Measurements from ENCODE around the gene EPB41L4B.

The EPB41L4B gene

DNA sequence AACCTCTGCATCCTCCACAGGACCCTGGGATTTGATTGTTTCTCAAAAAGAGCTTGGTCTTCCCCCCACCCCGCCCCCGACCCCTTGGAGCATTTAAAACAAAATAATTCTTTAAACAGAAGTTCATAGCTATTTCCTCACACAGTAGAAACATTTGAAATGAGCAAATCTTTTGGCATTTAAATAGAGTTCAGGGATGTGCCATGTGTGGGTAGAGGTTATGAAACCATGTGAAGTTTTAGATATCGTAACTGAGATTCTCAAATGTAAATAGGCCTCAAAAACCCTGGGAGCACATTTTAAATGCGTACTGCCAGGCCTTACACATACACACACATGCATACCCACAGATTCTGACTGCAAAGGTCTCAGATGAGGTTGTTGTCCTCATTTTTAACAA, 66.5 kb downstream of the EPB41L4B start:
- ChIA-PET CTCF (interaction anchor here (0.7 to 0.9 kb wide), 3 partner anchors 9 to 64 kb away, joined by 3 to 5 read pairs (median 5); no protein-coding TSS in a partner anchor), POLR2A (ENCODE audit: low non-redundant PET) (interaction anchor here (0.6 to 1.5 kb wide), 2 partner anchors 62 to 95 kb away, joined by 3 read pairs; no protein-coding TSS in a partner anchor)
- DNase-seq (ENCODE audit: low spot score): peak; percentile 47
- TF ChIP-seq, protein P1, sequence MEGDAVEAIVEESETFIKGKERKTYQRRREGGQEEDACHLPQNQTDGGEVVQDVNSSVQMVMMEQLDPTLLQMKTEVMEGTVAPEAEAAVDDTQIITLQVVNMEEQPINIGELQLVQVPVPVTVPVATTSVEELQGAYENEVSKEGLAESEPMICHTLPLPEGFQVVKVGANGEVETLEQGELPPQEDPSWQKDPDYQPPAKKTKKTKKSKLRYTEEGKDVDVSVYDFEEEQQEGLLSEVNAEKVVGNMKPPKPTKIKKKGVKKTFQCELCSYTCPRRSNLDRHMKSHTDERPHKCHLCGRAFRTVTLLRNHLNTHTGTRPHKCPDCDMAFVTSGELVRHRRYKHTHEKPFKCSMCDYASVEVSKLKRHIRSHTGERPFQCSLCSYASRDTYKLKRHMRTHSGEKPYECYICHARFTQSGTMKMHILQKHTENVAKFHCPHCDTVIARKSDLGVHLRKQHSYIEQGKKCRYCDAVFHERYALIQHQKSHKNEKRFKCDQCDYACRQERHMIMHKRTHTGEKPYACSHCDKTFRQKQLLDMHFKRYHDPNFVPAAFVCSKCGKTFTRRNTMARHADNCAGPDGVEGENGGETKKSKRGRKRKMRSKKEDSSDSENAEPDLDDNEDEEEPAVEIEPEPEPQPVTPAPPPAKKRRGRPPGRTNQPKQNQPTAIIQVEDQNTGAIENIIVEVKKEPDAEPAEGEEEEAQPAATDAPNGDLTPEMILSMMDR (conservative IDR thresholded peaks at IDR 0.05; ENCODE audit: low read depth): no peak
- peak overlapping the region; percentile 70 for H3K27ac ChIP-seq

GRCh38 chr9:109253637-109254284, 67.1 kb downstream of the EPB41L4B start:
- ChIA-PET CTCF (interaction anchor here (0.7 to 1.1 kb wide), 6 partner anchors 8 to 119 kb away, joined by 3 to 5 read pairs (median 4); no protein-coding TSS in a partner anchor), POLR2A (ENCODE audit: low non-redundant PET) (interaction anchor here (1.5 kb wide), 1 partner anchor 62 kb away, joined by 3 read pairs; no protein-coding TSS in a partner anchor)
- TF ChIP-seq, protein P1 (conservative IDR thresholded peaks at IDR 0.05; ENCODE audit: low read depth): no peak
- H3K27ac ChIP-seq: peak overlapping the region; percentile 70
- DNase-seq (ENCODE audit: low spot score): peak; percentile 84

DNA sequence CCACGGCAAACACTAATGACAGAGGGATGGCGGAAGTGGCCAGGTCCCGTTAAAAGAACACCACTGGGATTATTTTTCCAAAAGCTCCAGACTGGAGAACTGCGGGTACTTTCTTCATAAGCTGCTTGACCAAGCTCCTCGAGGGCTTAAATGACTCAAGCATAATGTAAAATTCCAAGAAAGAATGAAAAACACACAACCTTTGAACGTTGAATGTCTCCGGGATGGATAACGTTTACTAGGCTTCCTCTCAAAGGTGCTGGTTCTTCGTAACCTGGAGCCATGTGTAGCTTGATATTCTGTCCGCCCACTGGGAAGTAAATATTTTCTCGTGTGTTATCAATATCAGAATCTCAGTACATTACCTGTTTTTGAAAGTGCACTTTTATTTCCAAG, 67.6 kb downstream of the EPB41L4B start:
- ChIA-PET CTCF (interaction anchor here (0.6 to 1.1 kb wide), 4 partner anchors 10 to 120 kb away, joined by 3 to 4 read pairs (median 3); no protein-coding TSS in a partner anchor), POLR2A (ENCODE audit: low non-redundant PET) (no interaction called here)
- H3K27ac ChIP-seq: no peak overlapping the region

GRCh38 chr9:109252291-109252690, 68.6 kb downstream of the EPB41L4B start:
- peak overlapping the region; percentile 54 for H3K27ac ChIP-seq
- TF ChIP-seq, protein P1 (conservative IDR thresholded peaks at IDR 0.05; ENCODE audit: low read depth): no peak
- ChIA-PET POLR2A (ENCODE audit: low non-redundant PET) (no interaction called here), CTCF (interaction anchor here (0.7 to 2.4 kb wide), 2 partner anchors 75 to 93 kb away, joined by 3 to 6 read pairs; no protein-coding TSS in a partner anchor)
- peak; percentile 69 for DNase-seq (ENCODE audit: low spot score)

More for the DNA sequence above, 67.6 kb downstream of the EPB41L4B start:
- DNase-seq (ENCODE audit: low spot score): no peak
- TF ChIP-seq, protein P1 (conservative IDR thresholded peaks at IDR 0.05; ENCODE audit: low read depth): no peak

GRCh38 chr9:109251776-109252106, 69.1 kb downstream of the EPB41L4B start:
- POLR2A ChIA-PET (ENCODE audit: low non-redundant PET): no interaction called here

DNA sequence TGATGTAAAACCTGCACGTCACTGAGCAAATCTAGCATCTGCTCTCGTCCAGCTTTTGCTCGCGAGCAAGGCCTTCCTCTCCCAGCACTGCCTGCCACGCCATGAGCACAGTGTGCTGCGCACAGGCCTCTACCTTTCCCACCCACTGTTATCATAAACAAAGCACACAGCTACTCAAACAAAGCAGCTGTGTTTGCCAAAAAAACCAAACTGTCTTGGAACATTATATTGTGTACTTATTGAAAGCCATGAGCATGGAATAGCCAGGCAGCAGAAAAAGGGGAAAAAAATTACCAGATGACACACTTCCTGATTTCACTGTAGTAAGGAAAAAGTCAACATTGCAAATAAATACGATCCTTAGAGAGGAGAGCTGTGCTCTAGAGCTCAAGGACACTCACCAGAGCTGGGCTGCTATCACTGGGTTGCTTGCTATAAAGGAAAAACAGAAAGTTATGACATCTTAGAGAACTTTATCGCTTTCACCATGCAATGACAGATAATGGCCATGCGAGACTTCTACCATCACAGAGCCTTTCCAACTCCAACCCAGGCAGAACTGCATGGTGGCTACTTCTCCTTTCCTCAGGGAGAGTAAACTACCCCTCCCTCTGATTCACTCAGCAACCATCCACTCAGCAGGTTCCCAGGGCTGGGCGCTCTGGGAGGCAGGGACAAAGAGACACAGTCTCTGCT, 69.6 kb downstream of the EPB41L4B start:
- H3K27ac ChIP-seq: peak overlapping the region; percentile 54
- CTCF ChIA-PET: interaction anchor here (2.4 kb wide), 1 partner anchor 94 kb away, joined by 6 read pairs; no protein-coding TSS in a partner anchor

More at GRCh38 chr9:109251776-109252106, 69.1 kb downstream of the EPB41L4B start:
- CTCF ChIA-PET: interaction anchor here (2.4 kb wide), 1 partner anchor 94 kb away, joined by 6 read pairs; no protein-coding TSS in a partner anchor
- TF ChIP-seq, protein P1 (conservative IDR thresholded peaks at IDR 0.05; ENCODE audit: low read depth): no peak
- peak overlapping the region; percentile 54 for H3K27ac ChIP-seq
- DNase-seq (ENCODE audit: low spot score): no peak

More for the DNA sequence above, 69.6 kb downstream of the EPB41L4B start:
- TF ChIP-seq, protein P1 (conservative IDR thresholded peaks at IDR 0.05; ENCODE audit: low read depth): no peak
- POLR2A ChIA-PET (ENCODE audit: low non-redundant PET): no interaction called here
- peak; percentile 82 for DNase-seq (ENCODE audit: low spot score)
